C4-2B (cell line): ENCODE data around the gene CCDC141.
"Not testable (repeated sequence)": the region's sequence is repeated elsewhere in the genome, so short reads cannot be mapped to it uniquely, and the experiment has no call there.

ENCODE experiments used
- H3K27ac ChIP-seq: fragments of 450-650 bp; 2 replicates; pipeline ENCODE4 v1.5.1; 2017
- ZFX ChIP-seq: fragments of 450-650 bp; IDR thresholded peaks from 2 replicates; pipeline ENCODE4 v1.6.1; 2017
- TF ChIP-seq, protein P1 (sequence below): fragments of 450-650 bp; conservative IDR thresholded peaks from 2 replicates; pipeline ENCODE4 v1.5.1; 2017; ENCODE audit warnings: mild to moderate bottlenecking

Gene CCDC141

GRCh38 chr2:179050755-179051154 lies 818 bp upstream of the CCDC141 start:
- H3K27ac ChIP-seq = no peak overlapping the region
- TF ChIP-seq, protein P1, sequence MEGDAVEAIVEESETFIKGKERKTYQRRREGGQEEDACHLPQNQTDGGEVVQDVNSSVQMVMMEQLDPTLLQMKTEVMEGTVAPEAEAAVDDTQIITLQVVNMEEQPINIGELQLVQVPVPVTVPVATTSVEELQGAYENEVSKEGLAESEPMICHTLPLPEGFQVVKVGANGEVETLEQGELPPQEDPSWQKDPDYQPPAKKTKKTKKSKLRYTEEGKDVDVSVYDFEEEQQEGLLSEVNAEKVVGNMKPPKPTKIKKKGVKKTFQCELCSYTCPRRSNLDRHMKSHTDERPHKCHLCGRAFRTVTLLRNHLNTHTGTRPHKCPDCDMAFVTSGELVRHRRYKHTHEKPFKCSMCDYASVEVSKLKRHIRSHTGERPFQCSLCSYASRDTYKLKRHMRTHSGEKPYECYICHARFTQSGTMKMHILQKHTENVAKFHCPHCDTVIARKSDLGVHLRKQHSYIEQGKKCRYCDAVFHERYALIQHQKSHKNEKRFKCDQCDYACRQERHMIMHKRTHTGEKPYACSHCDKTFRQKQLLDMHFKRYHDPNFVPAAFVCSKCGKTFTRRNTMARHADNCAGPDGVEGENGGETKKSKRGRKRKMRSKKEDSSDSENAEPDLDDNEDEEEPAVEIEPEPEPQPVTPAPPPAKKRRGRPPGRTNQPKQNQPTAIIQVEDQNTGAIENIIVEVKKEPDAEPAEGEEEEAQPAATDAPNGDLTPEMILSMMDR = no peak
- no peak for TF ChIP-seq ZFX

DNA sequence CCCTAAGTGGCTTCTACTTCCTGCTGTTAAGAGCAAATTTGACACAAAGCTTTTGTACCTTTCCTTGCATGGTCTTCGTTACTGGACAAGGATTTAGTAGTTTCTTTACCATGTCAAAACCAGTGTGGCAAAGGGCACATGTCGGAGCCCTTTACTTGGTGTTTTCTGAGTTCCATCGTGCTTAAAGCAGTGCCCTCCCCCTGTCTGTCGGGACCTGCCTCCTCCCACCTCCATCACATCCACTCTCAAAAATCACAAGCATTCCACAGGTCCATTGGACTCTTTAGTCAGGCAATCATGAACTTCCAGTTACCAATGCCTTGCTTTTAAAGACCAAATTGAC lies 763 bp downstream of the CCDC141 start:
- H3K27ac ChIP-seq = no peak overlapping the region
- TF ChIP-seq, protein P1 = no peak
- TF ChIP-seq ZFX = no peak

DNA sequence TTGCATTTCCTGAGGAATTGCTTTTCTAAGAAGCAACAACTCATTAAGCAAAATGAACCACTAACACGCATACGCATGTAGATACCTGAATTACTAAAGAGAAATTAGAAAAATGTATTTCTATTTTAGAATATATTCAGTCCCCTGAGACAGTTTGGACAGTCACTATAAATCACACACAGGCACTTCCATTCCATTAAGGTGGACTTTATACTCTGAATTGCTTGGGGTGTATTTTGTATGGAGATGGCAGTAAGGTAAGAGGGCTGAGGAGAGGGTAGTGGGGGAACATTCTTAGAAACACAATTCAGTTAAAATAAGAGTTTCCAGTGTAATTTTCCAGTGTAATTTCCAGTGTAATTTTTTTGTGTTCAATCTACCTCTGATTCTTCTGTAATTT lies 1.8 kb downstream of the CCDC141 start:
- H3K27ac ChIP-seq = no peak overlapping the region
- TF ChIP-seq ZFX = no peak
- TF ChIP-seq, protein P1 = no peak

GRCh38 chr2:179045602-179046001 lies 4.3 kb downstream of the CCDC141 start:
- H3K27ac ChIP-seq = not testable (repeated sequence)

DNA sequence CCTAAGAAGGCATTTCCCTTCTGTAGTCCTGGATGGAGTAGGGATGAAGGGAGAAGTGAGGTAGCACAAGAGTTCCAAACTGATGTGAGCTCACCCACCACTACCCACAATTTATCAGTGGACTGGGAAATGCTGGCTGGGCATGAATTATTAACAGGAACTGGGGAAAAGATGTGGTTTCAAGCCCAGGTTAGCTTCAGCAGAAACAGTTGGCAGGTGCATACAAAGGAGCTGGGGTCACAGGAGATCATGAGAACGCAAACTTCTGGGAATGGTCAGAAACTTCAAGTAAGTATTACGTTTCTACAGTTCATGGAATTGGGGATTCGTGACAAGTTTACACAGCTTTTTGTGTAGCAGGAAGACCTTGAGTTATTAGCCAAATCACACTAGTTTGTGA lies 5.4 kb downstream of the CCDC141 start:
- TF ChIP-seq, protein P1 = no peak
- no peak overlapping the region for H3K27ac ChIP-seq

DNA sequence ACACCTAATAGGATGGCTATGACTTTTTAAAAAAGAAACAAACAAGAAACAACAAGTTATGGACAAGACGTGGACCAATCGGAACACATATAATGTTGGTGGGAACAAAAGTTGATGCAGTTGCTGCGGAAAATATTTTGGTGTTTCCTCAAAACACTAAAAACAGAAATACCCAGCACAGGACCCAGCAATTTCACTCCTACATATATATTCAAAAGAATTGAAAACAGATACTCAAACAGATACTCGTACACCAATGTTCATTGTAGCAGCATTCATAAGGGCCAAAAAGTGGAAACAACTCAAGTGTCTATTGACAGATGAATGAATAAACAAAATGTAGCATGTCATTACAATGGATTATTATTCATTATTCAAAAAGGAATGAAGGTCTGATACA lies 12.1 kb downstream of the CCDC141 start:
- no peak for TF ChIP-seq ZFX
- TF ChIP-seq, protein P1 = no peak
- no peak overlapping the region for H3K27ac ChIP-seq

GRCh38 chr2:179036353-179036905 lies 13.5 kb downstream of the CCDC141 start:
- H3K27ac ChIP-seq = no peak overlapping the region
- TF ChIP-seq ZFX = no peak
- TF ChIP-seq, protein P1 = no peak

DNA sequence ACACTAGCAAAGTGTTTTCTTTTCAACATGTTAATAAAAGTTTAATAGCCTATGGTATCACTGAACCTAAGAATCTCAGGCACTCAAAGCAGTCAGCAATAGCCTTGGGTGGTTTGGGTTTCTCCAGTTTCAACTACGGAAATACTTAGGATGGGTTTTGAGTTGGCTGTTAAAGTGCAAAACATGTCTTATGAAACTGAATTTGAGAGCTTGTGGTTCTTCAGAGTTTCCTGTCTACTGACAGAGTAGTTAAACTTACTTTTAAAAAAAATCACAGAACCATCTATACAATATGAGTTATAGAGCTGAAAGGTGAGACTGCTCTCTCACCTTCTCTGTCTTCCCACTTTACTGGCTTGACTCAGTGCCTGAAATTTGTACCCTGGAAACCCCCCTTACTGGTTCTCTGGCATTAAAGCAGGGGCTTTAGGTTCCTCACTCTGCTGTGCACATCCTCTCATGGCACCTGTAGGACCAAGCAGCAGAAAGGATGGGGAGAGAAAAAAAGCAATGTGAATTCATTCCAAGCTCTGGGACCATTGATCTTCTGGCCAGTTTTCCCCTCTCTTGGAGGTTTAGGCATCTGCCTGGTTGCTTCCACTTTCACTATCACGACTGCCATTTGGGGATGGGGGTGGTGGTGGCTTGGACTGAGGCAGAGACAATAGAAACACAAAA lies 18.1 kb downstream of the CCDC141 start:
- H3K27ac ChIP-seq = no peak overlapping the region
- TF ChIP-seq ZFX = no peak
- TF ChIP-seq, protein P1 = no peak
